H1 (cell line): ENCODE data around the gene EVI2B. TPM values are rescaled to one million over a fixed set of nuclear protein-coding genes. Genes with fewer than 3 reads are reported as not detected.

Experiments used
- CHD7 ChIP-seq: fragments of 300-600 bp; sonication (generic); IDR thresholded peaks from 2 replicates; pipeline ENCODE4 v1.7.1; 2012; ENCODE audit warnings: low read length, moderate library complexity, mild to moderate bottlenecking, inconsistent platforms; ENCODE audit not compliant: insufficient replicate concordance
- RAD21 ChIP-seq, 2 experiments: IDR thresholded peaks in 1 of 2; conservative IDR thresholded peaks in 1 of 2; 2 replicates each; pipeline ENCODE4 v1.6.1; 2011; ENCODE audit warnings: low read depth in 2 of 2, low read length in 2 of 2, improper control_type of control experiment in 1 of 2, inconsistent platforms in 1 of 2, mild to moderate bottlenecking in 1 of 2, moderate library complexity in 1 of 2
- polyA plus RNA-seq, 7 experiments: library from polyadenylated mRNA; depleted of rRNA in 3 of 7; stranded (reverse) in 5 of 7; unstranded in 2 of 7; fragments of >200 nt in 5 of 7; fragments of 200-250 nt in 2 of 7; gene quantifications; 1 replicate in 5 of 7; 2 replicates in 1 of 7; 4 replicates in 1 of 7; pipeline versions ENCODE4 v1.2.1 to v1.2.3, GENCODE V29; 2011 to 2013; ENCODE audit warnings: missing spikeins in 2 of 7, mixed read lengths in 2 of 7
- total RNA-seq: library from RNA; stranded (reverse); fragmentation: NEBNext Ultra II Directional; extraction: Animal tissue kit (Norgen Biotek cat#: 25700); gene quantifications from 2 replicates; pipeline ENCODE4 v1.2.1, GENCODE V29; 2021

The EVI2B gene
- total and polyA plus RNA-seq, 2 of the 8 experiments (the other 6 are each of a cell fraction or from before 2014, with no cell fraction given): not detected

DNA sequence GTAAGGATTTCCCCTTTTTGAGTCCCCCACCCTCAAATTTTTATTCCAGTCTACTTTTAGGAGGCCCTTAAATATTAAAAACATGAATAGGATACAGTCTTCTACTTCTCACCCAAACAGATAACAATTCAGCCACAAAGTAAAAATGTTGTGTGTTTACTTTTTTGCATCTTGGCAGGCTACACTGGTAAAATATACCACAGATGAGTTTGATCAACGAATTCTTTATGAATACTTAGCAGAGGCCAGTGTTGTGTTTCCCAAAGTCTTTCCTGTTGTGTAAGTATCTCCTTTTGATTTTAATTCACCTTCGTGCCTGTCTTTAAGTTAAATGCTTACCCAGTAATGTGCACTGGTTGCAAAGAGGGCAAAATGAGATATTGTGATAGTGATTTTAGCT lies 43.2 kb upstream of the EVI2B start (continued):
- TF ChIP-seq CHD7 (no peak), RAD21 (IDR thresholded peaks at IDR 0.05 in 1 of 2, conservative IDR thresholded peaks at IDR 0.05 in 1 of 2; ENCODE audit: low read depth in 2 of 2, low read length in 2 of 2) (no peak)
